HG03097 (cell line): ENCODE results near the gene TMOD1.
A peak's percentile ranks its signal among the peaks of the same experiment; 100 is the strongest.

Source experiments
- ATAC-seq: cut with Tn5 transposase; IDR thresholded peaks from one replicate; pipeline ENCODE4 v1.9.1; 2021; ENCODE audit not compliant: unreplicated experiment, low FRiP score

The TMOD1 gene

DNA sequence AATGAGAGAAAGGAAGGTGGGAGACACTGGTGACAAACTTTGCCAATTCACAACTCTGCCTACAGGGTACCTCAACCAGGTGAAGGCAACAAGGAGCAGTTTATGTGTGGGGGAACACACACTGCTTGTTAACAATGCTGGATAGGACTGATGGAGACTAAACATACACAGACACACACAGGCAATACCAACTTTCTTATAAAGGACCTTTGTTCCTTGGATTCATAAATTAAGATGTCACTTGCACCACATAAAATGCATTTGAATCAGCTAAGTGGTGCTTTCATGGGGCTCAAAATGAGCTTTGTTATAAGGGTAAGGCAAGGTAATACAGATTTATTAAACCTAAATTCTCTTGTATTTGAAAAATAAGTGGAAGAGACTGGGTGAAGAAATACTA is 127.7 kb downstream of the TMOD1 start:
- ATAC-seq, result no peak

DNA sequence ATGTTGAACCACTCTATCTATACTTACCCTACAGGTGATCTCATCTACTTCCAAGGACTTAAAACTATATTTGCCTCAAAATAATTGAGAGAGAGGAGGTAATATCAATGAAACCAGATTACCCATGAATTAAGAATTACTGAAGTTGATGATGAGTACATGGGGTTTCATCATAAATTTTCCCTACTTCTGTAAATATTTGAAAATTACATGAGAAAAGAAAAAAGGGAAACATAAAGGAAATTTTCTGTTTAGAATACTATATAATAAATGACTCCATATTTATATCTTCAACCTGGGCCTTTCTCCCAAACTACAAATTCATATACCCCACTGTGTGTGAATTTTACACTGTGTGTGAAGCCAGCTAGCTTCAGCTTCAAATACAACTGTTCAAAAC is 129.1 kb downstream of the TMOD1 start:
- no peak for ATAC-seq

DNA sequence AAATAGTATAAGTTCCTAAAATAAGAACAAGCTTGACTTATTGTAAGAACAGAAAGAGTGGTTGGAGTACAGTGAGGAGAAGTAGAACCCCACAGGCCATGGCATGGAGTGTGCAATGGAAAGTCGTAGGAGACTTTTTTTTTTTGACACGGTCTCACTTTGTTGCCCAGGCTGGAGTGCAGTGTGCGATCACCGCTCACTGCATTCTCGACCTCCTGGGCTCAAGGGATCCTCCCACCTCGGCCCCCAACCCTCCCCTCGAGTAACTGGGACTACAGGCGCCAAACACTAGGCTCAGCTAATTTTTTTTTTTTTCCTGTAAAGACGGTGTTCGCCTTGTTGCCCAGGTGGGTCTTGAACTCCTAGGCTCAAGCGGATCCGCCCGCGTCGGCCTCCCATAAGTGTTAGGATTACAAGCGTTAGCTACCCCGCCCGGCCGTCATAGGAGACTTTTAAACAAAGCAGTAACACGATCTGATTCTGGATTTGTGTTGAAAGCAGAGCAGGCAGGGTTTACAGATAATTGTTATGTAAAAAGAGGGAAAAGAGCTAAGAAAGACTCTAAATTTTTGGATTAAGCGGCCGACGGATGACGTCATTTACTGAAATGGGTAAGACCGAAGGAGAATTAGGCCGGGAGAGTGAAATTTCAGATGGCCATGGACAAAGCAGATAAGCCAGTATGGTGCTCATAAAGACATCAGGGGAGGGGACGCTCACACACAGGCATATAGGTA is 130.9 kb downstream of the TMOD1 start:
- ATAC-seq, result peak; percentile 18

DNA sequence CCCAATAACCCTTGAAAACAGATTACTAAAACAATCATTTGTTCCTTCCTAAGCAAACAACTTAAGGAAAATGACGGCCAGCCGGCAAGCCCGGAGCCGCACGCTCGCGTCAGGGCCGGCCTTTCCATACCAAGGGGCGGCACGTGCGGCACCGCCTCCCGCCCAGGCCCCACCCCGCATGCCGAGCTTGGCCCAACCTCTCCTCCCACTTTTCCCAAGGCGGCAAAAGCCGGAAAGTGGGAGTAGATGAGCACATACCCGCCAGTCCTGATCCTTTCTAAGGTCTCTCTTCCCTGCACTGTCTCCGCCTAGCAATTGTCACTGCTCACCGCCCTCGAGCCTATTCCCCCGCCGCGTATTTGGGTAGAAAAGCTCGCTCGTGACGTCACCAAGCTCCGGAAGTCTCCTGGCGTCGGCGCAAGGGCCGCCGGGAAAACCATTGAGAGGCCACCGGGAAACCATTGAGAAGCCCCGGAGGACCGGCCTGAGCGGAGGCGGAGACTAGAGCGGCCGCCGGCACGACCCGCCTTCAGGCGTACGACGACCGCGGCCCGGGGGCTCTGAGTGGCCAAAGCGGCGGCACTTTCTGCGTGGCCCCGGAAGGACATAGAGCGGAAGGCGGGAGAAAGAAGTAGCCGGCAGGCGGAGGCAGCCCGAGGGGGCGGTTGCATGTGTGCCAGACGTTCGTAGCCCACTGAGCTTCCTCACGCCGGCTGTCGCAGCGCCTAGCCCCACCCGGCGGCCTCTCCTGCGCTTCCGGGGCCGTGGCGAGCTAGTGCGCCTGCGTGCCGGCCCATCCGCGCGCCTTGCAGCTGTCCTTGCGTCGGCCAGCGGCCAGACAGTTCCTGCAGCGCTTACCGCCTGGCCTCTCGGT is 131.8 kb downstream of the TMOD1 start, which contains the start of the genes NCBP1 and TSTD2:
TSS of gene NCBP1 (plus strand) at position 837 of the 874 bp plus-strand sequence. CDS start 61 bp downstream, outside the sequence.
TSS of gene TSTD2 (minus strand) at position 384 of the 874 bp plus-strand sequence. CDS start 5,806 bp downstream, outside the sequence.
- ATAC-seq, result peak; percentile 83

DNA sequence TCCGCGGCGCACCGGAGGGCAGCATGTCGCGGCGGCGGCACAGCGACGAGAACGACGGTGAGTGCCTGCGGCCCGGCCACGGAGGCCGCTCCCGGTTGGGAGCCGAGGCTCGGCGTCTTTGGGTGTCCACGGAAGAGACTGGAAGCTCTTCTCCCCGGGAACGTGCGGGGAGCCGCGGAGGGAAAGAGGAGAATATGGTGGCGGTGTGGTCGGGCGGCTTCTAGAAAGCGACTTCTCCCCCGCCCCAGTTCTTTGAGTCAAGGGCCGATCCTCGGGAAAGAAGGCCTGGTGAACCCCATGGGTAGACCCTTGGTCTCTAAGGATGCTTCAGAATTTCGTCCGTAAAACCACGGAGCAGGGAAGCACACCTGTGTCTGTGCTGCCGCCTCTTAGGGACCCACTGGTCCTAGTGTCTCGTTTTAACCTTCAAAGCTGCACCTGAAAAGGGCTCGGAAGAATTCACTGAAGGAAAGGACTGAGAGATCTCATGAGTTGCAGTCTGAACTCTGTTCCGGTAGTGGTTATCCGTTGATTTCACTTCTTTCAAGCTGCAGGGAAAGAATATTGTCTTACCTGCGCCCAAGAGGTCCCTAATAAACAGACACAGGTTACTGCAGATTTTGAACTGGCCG is 132.5 kb downstream of the TMOD1 start:
- ATAC-seq, result peak; percentile 3

DNA sequence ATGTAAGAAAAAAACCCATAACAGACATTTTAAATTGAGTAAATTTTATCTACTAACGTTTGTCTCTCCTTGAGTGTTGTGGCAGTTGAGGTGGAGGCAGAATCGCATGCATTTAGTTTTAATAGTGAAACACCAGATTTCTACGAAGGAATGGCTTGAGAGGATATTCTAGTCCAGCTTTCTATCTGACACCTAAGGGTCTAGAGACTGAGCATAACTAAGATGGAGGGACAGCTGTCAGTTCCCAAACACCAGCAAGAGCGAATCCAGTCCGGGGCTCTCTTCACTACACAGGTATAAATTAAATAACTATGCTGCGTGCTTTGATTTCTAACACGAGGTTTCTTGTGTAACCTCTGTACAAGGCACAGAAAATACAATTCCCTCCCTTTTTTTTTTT is 133.6 kb downstream of the TMOD1 start:
- no peak for ATAC-seq

DNA sequence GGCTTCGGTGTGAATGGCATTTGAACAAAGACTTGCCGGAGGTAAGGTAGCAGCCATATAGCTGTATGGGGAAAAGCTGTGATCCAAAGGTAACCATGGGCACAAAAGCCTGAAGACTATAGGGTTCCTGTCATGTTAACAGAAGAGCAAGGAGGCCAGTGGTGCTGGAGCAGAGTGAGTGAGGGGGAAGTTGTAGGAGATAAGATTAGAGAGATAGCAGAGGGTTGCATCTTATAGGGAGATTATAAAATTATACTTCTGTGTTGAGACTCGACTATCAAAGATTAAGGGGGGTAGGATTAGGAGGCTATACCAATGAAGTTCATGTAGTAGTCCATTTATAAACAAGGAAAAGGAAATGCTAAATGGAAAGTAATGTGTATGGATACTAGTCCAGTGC is 135.4 kb downstream of the TMOD1 start:
- ATAC-seq, result no peak

DNA sequence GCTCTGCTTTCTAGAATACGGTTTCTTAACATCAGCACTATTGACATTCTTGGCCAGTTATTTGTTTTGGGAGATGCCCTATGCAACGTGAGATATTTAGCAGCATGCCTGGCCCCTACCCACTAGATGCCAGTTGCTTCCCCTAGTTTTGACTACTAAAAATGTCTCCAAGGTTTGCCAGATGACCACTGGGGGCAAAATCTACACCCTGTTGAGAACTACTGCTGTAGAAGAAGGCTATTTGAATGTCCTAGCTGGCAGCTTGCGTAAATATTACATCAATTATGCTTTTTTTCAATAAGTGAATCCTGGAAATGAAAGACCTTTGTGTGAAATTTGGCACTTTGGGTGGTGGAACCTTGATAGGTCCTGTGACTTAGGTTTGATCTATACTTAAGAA is 137.2 kb downstream of the TMOD1 start:
- ATAC-seq, result no peak

DNA sequence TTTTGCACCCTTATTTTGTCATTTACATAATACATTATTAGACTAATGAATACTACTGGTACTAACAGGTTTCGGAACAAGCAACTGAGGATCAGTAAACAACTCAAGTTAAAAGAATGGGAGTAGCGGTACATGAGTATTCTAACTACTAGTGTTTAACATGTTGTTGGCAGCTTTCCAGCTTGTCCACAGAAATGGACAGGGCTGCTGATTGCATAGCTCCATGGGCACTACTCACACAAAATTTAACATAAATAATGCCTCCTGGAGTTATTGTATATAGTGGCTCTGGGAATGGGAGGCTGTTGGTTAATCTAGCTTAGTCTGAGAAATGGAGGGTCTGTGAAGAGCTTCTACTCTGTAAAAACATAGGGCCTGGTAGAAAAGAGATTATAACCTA is 138.9 kb downstream of the TMOD1 start:
- ATAC-seq, result no peak

DNA sequence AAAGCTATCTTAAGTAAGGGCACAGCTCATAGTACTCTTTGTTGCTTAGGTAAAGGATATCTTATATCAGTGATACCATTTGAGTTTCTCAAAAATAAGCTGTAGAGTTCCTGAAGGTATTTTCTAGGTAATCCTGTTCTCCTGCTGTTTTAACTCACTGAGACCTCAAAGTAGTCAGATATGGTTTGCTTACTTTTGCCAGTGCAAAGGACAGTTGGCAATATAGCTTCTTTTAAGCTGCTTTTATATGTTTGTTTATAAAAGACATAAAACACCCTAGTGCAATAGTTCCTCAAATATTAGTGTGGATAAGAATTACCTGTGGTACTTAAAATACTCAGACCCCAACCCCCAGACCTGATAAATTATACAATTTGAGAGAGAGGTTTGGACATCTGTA is 144.3 kb downstream of the TMOD1 start:
- ATAC-seq, result no peak

DNA sequence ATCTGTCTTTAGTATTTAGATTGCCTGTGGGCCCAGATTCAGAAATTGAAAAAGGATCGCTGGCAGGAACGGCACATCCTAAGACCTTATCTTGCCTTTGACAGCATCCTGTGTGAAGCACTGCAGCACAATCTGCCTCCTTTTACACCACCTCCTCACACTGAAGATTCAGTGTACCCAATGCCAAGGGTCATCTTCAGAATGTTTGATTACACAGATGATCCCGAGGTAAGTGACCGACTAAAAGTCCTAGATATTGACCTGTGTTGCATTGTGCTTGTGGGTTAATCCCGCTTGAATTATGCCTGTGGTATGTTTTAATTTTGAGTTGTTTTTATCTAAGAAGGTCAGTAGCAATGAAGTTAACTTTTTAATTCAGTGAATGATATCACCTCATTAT is 146.5 kb downstream of the TMOD1 start:
- ATAC-seq, result no peak
